ENCODE measurements around the gene TRMT44.

Gene TRMT44

GRCh38 chr4:8516996-8517550, 76.5 kb downstream of the TRMT44 start:
- DNase-seq = no peak

DNA sequence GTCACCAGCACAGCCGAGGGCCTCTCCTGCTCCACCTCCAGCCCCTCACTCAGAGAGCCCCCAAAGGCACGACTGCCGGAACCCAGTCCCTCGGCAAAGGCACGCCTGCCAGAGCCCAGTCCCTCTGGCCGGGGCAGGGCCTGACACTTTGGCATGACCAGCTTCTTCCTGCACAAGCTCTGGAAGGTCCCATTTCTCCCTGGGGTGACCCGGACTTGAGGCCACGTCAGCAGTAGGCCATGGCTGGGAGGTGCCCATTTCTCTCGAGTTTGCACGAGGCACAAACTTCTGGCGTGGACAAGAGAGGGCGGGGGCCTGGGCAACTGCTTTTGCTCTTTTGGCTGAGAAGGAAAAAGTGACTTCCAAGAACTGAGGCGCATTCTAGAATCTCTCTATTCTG, 77.4 kb downstream of the TRMT44 start:
- DNase-seq = no peak

DNA sequence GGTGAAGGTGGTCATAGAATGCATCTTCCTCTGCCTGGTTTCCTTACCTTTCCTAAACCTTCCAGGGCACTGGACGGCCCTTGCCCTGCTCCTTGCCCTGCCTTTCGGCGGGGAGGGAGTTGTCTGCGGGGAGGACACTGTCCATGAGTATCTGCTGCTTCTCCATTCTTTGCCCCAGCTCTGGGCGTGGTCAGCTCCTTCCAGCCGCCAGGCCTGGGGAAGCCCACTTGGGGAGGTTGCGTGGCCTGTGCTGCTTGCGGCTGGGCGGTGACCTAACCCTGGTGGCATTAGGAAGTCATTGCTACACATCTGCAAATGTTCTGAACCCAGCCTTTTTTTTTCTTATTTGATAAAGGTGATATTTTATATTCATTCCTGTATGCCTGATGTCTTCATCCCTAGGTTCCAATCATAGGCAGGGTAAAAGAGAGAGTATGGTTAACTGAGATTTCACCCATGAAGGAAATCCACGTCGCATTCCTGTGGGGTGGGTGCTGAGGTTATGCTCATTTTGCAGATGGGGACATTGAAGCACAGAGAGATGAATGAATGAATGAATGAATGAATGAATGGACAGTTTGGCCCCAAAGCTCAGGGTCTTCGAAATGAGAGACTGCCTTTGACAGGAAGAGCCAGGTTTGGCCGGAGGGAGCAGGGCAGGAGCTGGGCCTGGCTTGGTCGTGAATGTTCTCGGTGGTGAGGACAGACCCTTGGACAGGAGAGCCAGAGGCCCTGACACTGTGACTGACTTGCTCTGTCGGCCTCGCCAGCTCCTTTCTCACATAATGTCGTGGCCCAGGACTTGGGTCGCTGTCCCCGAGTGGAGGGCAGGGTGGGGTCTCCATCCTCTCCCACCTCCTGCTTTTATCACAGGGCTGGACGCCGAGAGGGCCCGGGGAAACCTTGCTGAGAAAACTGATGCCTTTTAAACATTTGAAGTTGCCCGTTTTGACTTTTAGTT, 81.9 kb downstream of the TRMT44 start:
- no peak for DNase-seq

DNA sequence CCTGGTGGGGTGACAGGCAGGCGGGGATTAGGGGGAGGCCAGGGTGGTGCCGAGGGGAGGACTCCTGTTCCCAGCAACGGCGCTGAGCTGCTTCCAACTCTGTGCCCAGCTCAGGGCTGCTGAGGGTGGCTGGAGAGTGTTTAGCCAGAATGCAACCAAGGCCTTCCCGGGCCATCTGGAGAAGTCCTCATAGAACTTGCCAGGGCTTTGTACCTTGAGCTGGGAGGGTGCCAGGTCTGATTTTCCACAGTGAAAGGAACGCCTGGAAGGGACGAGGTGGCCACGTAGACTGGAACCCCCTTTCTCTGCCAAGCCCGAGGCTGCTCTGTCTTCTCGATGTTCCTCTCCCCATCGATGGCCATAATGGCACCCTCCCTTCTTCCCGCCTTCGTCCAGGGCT, 82.6 kb downstream of the TRMT44 start:
- DNase-seq = no peak

DNA sequence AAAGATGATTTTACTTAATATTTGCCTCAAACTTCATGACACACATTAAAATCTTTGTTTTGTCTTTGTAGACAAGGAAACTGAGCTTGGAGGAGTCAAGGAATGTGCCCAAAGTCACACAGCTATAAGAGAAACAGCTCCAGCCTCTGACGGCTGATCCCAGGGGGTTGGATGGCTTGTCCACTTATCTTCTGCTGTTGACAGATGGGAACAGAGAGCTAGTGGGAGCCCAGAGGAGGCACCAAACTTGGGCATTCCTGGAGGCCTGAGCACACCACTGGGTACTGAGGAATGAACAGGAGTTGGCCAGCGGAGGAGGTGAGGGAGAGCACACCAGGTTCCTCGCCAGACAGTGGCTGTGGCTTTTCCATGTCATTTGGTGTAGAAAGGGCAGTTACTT, 83.2 kb downstream of the TRMT44 start:
- DNase-seq = no peak

DNA sequence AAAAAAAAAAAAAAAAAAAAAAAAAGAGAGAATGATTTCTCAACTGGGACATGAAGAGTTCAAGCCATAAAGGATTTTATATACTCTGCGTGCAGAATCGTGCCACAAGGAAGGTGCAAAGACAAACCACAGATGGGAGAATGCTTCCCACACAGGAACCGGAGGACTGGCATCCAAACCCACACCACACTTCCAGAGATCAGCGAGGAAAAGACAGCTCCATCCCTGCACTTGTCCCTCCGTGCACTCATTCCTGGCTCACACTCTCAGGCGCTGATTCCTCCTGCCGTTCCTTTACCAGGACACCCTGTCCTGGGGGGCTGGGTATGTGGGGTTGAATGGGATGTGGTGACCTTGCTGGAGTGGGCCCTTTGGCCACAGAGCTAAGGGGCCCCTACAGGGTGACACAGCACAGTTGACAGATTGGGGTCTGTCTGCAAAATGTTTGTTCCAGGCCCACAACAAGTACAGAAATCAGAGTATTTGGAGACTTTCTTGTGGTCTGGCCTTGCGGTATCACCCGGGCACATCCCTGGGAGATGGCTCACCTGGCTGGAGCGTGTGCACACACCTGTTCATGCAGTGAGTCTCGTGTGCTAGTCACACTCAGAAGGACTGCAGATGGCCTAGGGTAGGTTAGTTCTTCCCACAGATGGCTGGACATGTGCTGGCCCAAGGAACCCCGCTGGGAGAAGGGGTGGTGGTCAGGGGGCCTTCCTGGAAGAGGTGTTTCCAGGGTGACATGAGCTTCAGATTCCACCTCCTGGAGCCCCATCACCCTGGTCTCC, 84.2 kb downstream of the TRMT44 start:
- no peak for DNase-seq

DNA sequence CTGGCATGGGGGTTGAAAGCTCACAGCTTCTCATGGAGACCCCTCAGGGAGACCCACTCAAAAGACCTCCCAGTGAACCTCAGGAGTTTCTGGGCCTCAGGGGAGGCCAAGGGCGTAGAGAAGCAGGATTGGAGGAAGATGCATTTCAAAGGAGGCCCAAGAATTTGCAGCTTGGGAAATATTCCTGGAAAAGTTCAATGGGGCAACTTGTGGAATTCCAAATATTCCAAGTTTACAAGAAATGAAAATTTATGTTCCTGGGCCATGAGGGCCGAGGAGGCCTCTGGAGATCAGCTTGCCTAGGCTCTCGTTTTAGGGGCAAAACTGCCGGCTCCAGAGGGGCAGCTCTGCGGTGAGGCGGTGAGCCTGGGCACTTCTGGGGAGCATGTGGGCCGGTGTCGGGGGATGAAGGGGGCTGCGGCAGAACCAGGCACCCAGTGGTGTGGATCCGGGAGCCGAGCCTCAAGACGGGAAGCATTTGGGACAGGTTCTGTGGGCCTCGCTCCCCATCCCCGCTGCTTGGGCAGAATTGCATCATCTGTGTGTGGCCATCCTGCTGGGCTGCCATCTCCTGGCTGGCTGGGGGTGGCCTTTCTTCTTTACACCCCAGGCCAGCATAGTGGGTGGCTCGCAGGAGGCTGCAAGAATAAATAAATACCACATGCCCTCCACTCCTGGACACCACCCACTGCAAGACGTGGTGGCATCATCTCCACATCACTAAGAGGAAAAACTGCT, 85.0 kb downstream of the TRMT44 start:
- no peak for DNase-seq
